Ovary (tissue), 9 donors: ENCODE measurements around the gene C21orf58. TPM values are rescaled to one million over a fixed set of nuclear protein-coding genes. Genes with fewer than 3 reads are reported as not detected.

Experiments used
- DNase-seq, 5 donors: peaks; one replicate each; pipeline ENCODE4 v3.0.0-alpha.2; 2019 to 2020
- H3K27ac ChIP-seq, 2 donors: fragments of 200-600 bp; one replicate each; pipeline versions ENCODE4 v1.5.1 to v1.8.0; 2019 to 2022
- H3K27me3 ChIP-seq: fragments of 200-600 bp; one replicate; pipeline ENCODE4 v1.8.0; 2022
- H3K36me3 ChIP-seq: fragments of 200-600 bp; sonication (generic); one replicate; pipeline ENCODE4 v1.5.1; 2019
- H3K4me1 ChIP-seq: one replicate; pipeline ENCODE4 v1.8.1; 2013; ENCODE audit warnings: mild to moderate bottlenecking, moderate library complexity; ENCODE audit not compliant: insufficient read depth
- H3K4me3 ChIP-seq: fragments of 200-600 bp; sonication (generic); one replicate; pipeline ENCODE4 v1.5.1; 2017
- H3K9me3 ChIP-seq, 2 donors: fragments of 200-600 bp in 1 of 2; sonication (generic) in 1 of 2; one replicate each; pipeline versions ENCODE4 v1.5.1 to v1.8.1; 2013 to 2019; ENCODE audit warnings: mild to moderate bottlenecking in 1 of 2, moderate library complexity in 1 of 2
- EP300 ChIP-seq: sonication (generic); formaldehyde crosslinking; IDR thresholded peaks from one replicate; pipeline ENCODE4 v1.6.1; 2017; ENCODE audit warnings: antibody characterized with exemption
- POLR2A ChIP-seq: fragments of 450-650 bp; IDR thresholded peaks from one replicate; pipeline ENCODE4 v1.6.1; 2017; ENCODE audit warnings: antibody characterized with exemption, mild to moderate bottlenecking, moderate library complexity
- WGBS, 3 donors: extraction: QIAGEN DNeasy Blood & Tissue Kit in 1 of 3; methylation state at CpG; one replicate each; pipeline versions ENCODE4 v1.1.5 to v1.1.7; 2013 to 2017; 5-methylcytosine and 5-hydroxymethylcytosine counted together
- intact Hi-C, 4 donors: fragments of 100-400 bp; cut with DNase I; formaldehyde crosslinking; loops; one replicate each; pipeline versions ENCODE4 v1.11.0 to v1.15.1; 2022 to 2023
- polyA plus RNA-seq, 2 donors: library from polyadenylated mRNA; stranded (reverse); fragments of 200-250 nt in 1 of 2; fragments of 350-450 nt in 1 of 2; fragmentation: Illumina TruSeq in 1 of 2; extraction: RNeasy Lipid Tissue Mini Kit (QIAGEN cat#74804) in 1 of 2; gene quantifications; one replicate each; pipeline ENCODE4 v1.2.3, GENCODE V29; 2013 to 2014
- total RNA-seq, 7 donors: library from RNA; depleted of rRNA in 2 of 7; stranded (reverse); fragments of >200 nt in 2 of 7; fragmentation: NEBNext Ultra II Directional in 3 of 7; extraction: Animal tissue kit (Norgen Biotek cat#: 25700) in 3 of 7; gene quantifications; one replicate each; pipeline versions ENCODE4 v1.1.0 to v1.2.4, GENCODE V29; 2016 to 2023
- TF ChIP-seq, protein P1 (sequence below), 3 donors: fragments of 450-650 bp in 2 of 3; fragments of 200-600 bp in 1 of 3; IDR thresholded peaks; one replicate each; pipeline versions ENCODE4 v1.5.1 to v1.8.0; 2016 to 2022; ENCODE audit warnings: antibody characterized with exemption in 3 of 3, mild to moderate bottlenecking in 1 of 3
- donor health status: DM: no; HTN: no; CAD: no; lungs with moderate emphysema.
- donor health status: DM: no; HTN: no; CAD: no.
- donor health status: Bipolar disorder and iron deficiency.
- donor health status: DM: yes; HTN: yes; CAD: no.
- donor health status: DM: no; HTN: no; CAD: no.
- donor health status: DM: yes; HTN: yes; CAD: no.

The C21orf58 gene
- total and polyA plus RNA-seq, 9 donors: 0.63 to 26.8 (median 2.3) TPM

DNA sequence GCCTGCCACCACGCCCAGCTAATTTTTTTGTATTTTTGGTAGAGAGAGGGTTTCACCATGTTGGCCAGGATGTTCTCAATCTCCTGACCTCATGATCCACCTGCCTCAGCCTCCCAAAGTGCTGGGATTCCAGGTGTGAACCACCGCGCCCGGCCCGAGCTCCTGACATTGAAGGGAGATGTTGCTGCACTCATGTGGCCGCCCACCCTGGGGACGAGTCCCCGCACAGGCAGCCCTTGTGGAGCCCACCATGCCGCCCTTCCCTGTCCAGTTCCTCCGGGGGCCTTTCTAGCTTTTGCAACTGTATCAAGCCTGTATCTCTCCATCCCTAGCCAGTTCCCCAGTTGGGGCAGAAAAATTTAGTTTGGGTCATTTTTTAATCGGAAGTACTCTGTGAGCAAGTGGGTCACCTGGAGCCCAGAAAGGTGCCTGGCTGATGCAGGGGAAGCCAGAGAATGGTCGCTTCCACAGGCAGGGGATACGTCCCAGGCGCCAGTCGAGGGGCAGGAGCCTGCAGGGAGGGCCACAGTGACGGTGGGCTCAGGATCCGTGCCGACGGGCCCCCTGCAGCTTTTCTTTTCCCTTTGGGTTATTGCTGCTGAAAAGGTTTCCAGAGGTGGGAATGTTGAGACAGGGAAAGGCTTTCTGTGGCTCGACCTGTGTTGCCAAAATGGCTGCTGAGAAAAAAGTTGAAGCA, 20.7 kb upstream of the C21orf58 start:
- no peak for TF ChIP-seq EP300
- TF ChIP-seq POLR2A: no peak
- TF ChIP-seq, protein P1, sequence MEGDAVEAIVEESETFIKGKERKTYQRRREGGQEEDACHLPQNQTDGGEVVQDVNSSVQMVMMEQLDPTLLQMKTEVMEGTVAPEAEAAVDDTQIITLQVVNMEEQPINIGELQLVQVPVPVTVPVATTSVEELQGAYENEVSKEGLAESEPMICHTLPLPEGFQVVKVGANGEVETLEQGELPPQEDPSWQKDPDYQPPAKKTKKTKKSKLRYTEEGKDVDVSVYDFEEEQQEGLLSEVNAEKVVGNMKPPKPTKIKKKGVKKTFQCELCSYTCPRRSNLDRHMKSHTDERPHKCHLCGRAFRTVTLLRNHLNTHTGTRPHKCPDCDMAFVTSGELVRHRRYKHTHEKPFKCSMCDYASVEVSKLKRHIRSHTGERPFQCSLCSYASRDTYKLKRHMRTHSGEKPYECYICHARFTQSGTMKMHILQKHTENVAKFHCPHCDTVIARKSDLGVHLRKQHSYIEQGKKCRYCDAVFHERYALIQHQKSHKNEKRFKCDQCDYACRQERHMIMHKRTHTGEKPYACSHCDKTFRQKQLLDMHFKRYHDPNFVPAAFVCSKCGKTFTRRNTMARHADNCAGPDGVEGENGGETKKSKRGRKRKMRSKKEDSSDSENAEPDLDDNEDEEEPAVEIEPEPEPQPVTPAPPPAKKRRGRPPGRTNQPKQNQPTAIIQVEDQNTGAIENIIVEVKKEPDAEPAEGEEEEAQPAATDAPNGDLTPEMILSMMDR (IDR thresholded peaks at IDR 0.05): no peak
- Histone ChIP-seq H3K27me3 (no peaks in the 10 kb centered on the region), H3K4me3 (no peak overlapping the region), H3K4me1 (no peaks in the 10 kb centered on the region), H3K36me3 (no peaks in the 10 kb centered on the region), H3K9me3 (no peaks in the 10 kb centered on the region), H3K27ac (no peak overlapping the region)
- intact Hi-C loops: no loop called here
- 93 to 96% (median 96%) methylated on average over 20 of the region's 20 CpGs for WGBS, 3 donors
- no peak for DNase-seq

DNA sequence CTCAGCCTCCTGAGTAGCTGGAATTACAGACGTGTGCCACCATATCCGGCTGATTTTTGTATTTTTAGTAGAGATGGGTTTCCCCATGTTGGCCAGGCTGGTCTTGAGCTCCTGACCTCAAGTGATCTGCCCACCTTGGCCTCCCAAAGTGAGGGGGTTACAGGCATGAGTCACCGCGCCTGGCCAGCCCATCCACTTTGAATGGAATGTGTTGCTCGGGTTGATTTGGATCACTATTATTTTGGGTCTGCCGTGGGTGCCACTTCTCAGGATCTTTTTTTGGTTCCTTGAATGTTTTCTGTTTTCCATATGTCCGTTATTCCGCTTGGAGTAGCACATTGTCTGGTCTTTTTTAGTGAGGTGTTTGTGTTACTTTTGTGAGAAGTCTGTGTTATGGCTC, 17.3 kb upstream of the C21orf58 start:
- Histone ChIP-seq H3K27me3 (no peaks in the 10 kb centered on the region), H3K4me1 (no peaks in the 10 kb centered on the region), H3K36me3 (no peaks in the 10 kb centered on the region), H3K4me3 (no peak overlapping the region), H3K27ac (no peak overlapping the region), H3K9me3 (no peaks in the 10 kb centered on the region)
- intact Hi-C loops: no loop called here
- TF ChIP-seq EP300 (no peak), POLR2A (no peak)
- TF ChIP-seq, protein P1 (IDR thresholded peaks at IDR 0.05): no peak
- no peak for DNase-seq
- WGBS, 3 donors: 82 to 95% (median 91%) methylated on average over 8 of the region's 8 CpGs

DNA sequence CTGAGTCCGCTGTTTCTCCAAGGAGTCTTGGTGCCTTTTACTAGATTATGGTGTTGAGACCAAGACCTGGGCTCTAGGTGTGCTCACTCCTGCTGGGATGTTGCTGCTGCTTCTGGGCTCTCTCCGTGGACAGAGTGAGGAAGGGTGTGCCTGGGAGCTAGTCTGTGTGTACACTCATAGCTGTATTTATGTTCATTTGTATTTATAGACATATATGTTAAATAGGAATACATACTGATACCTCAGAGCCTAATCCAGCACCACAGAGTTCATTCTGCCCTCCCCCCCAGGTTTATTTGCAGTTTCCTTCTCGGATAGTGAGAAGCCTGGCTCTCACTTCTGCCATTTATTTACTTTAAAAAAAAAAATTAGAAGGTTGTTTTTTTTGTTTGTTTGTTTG, 12.9 kb upstream of the C21orf58 start:
- no peak for DNase-seq
- no peaks in the 10 kb centered on the region for H3K4me1 ChIP-seq
- no peaks in the 10 kb centered on the region for H3K36me3 ChIP-seq
- no peak overlapping the region for H3K27ac ChIP-seq
- H3K9me3 ChIP-seq: no peaks in the 10 kb centered on the region
- H3K27me3 ChIP-seq: no peaks in the 10 kb centered on the region
- no peak for TF ChIP-seq POLR2A
- no peak for TF ChIP-seq EP300
- TF ChIP-seq, protein P1 (IDR thresholded peaks at IDR 0.05): no peak
- 93 to 95% (median 94%) methylated on average over 3 of the region's 3 CpGs for WGBS, 3 donors
- no peak overlapping the region for H3K4me3 ChIP-seq
- intact Hi-C loops: no loop called here

DNA sequence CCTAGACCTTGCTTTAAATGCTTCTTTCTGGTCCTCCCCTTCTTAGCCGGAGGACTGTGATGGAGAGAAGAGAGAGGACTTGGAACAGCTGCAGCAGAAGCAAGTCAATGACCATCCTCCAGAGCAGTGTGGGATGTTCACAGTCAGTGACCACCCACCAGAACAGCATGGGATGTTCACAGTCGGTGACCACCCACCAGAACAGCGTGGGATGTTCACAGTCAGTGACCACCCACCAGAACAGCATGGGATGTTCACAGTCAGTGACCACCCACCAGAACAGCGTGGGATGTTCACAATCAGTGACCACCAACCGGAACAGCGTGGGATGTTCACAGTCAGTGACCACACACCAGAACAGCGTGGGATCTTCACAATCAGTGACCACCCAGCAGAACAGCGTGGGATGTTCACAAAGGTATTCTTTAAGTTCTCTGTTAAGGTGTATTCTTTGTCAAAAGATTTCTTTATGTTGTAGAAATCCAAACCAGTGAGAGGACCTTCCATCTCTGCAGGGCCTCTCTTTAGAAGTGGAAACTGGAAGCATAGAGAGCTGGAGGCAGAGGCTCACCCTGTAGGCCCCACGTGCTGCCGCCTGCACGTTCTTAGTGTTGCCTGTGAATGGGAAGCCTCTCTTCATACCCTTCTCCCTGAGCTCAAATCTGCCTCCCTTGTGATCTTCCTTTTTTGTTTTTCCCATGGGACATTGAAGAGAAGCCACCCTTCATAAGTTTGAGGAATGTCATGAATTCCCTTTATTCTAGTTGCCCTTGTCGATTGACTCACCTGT, 10.9 kb upstream of the C21orf58 start:
- intact Hi-C loops: no loop called here
- H3K27ac ChIP-seq: no peak overlapping the region
- DNase-seq: no peak
- 81 to 88% (median 86%) methylated on average over 12 of the region's 12 CpGs for WGBS, 3 donors
- H3K36me3 ChIP-seq: no peaks in the 10 kb centered on the region
- no peaks in the 10 kb centered on the region for H3K27me3 ChIP-seq
- H3K4me3 ChIP-seq: no peak overlapping the region
- no peaks in the 10 kb centered on the region for H3K4me1 ChIP-seq
- TF ChIP-seq POLR2A: no peak
- no peak for TF ChIP-seq EP300
- TF ChIP-seq, protein P1 (IDR thresholded peaks at IDR 0.05): no peak
- no peaks in the 10 kb centered on the region for H3K9me3 ChIP-seq
